Muscle of back (tissue), 11 donors: ENCODE results near the gene TMEM120A. TPM values are rescaled to one million over a fixed set of nuclear protein-coding genes. Genes with fewer than 3 reads are reported as not detected.

Experiments used
- DNase-seq, 3 donors: peaks; one replicate each; pipeline versions ENCODE4 v3.0.0 to v3.0.0-alpha.2; 2013
- polyA plus RNA-seq, 10 donors: library from polyadenylated mRNA; unstranded; fragments of 120-200 nt; gene quantifications; one replicate each; pipeline ENCODE4 v1.2.1, GENCODE V29; 2013; ENCODE audit not compliant: insufficient read length in 10 of 10

The TMEM120A gene
- polyA plus RNA-seq, 10 donors = 34.2 to 54.9 (median 41.2) TPM

- no peak for DNase-seq
Measured at GRCh38 chr7:75982306-75983064, 11.9 kb downstream of the TMEM120A start.

GRCh38 chr7:75981453-75982305 lies 12.7 kb downstream of the TMEM120A start:
- DNase-seq = no peak

GRCh38 chr7:75981203-75981452 lies 13.3 kb downstream of the TMEM120A start:
- DNase-seq = no peak

GRCh38 chr7:75980430-75981202 lies 13.8 kb downstream of the TMEM120A start:
- DNase-seq = no peak

GRCh38 chr7:75979759-75980429 lies 14.5 kb downstream of the TMEM120A start:
- DNase-seq = no peak

- DNase-seq = peak; percentile 78 to 95 (median 88)
Measured at GRCh38 chr7:75977743-75978142, 16.7 kb downstream of the TMEM120A start.

- no peak for DNase-seq
Measured at GRCh38 chr7:75971961-75972763, 22.2 kb downstream of the TMEM120A start.

GRCh38 chr7:75971309-75971960 lies 23.0 kb downstream of the TMEM120A start:
- DNase-seq = no peak

DNA sequence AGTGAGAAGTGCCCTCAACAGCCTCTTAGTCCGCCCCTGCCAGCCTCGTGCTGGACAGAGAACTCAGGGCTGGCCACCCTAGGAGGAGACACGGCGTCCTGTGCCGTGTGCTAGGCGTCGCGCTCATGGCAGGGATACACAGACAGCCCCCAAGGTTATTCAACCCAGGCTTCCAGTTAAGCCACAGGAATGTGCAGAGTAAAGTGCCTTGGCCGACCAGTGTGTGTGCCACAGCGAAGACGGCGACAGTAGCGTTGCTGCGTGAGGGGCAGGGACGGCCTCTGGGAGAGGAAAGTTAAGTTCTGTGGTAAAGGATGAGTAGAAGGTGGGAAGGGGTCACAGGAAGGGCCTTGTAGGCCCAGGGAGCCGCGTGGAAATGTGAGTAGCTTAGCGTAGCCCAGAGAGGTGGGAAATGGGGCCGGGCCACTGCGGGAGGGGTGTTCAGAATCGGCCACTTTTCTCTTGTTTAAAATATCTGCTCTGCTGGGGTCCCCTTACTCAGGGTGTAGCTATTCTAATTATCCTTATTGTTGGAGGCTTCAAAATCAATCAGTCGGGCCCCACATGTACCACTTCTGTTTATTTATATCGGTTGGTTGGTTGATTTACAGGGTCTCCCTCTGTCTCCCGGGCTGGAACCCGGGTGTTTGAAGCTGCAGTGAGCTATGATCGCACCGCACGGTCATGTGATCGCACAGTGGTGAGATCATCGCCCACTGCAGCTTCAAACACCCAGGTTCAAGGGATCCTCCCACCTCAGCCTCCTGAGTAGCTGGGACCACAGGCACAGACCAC lies 24.5 kb downstream of the TMEM120A start:
- DNase-seq = no peak

DNA sequence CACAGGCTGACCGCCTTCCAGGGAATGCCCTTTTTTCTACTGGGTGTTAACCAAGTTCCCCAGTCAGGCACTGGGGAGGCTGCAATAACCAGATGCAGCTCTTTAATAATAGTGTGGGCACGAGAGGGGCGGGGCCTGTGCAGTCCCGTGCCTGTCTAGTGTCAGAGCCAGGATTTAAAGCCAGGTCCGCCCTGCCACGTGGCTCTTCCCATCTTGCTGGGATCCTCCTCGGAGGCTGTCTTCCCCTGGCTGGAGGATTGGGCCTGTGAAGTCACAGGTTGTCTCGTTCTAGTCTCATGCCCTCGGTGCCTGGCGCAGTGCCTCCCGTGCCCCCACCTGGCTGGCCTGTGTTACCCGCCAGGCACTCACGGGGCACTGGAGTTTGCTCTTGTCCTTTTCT lies 25.2 kb downstream of the TMEM120A start:
- DNase-seq = no peak

DNA sequence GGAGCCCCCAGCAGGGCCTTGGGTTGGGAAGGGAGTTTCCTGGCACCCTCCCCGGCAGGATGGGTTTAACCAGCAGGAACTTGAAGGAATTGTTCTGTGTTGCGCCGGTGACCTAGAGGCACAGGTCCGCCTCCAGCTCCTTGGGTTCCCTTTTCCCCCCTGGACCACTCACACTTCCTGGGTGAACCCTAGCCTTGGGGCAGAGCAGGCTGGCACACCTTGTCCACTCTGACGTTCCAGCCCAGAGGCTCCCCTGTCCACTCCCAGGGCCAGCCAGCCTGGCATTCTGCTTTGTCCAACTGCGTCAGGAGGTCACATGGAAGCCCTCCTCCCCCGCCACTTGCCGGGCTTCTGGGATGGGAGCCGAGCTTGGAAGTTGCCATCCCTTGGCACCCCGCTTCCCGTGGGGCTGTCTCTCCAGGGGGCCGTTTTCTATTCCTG lies 25.8 kb downstream of the TMEM120A start:
- DNase-seq = no peak

DNA sequence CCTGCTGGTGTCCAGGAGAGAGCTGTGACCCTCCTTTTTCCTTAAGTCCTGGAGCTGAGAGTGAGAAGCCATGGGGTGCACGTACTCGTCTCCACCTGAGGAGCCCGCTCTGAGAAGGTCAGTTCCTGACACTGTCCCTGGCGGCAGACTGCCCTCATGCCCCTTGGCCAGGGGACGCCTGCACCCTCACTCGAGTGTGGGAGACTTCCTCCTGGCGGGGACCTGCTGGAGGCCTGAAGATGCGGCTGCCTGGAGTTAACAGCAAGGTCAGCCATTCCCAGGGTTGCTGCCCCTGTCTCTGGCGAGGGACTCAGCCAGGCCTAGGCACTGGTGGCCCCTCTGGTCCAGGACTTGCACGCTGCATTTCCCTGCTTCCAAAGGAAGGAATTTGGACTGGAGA lies 26.4 kb downstream of the TMEM120A start:
- DNase-seq = no peak

GRCh38 chr7:75967487-75967997 lies 26.9 kb downstream of the TMEM120A start:
- DNase-seq = peak in 2 of 3 donors; percentile 45 to 74

DNA sequence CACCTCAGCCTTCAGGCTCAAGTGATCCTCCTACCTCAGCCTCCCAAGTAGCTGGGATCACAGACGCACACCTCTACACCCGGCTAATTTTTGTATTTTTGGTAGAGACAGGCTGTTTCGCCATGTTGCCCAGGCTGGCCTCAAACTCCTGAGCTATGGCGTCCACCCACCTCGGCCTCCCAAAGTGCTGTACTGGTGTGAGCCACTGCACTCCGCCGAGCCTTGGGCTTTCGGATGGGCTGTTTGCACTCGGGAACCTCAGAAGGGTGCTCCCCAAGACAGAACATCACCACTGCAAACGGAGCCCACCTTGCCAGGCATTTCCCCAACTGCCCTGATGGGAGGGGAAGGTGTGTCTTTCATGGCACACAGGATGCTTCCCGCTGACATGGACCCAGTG lies 27.3 kb downstream of the TMEM120A start:
- no peak for DNase-seq

- peak; percentile 70 to 86 (median 80) for DNase-seq
Measured at GRCh38 chr7:75966190-75966961, 28.0 kb downstream of the TMEM120A start.

- DNase-seq = no peak
Measured at GRCh38 chr7:75965617-75966016, 28.8 kb downstream of the TMEM120A start.

GRCh38 chr7:75963381-75963995 lies 30.9 kb downstream of the TMEM120A start:
- peak in 1 of 3 donors; percentile 54 for DNase-seq
